ENCODE measurements around the gene LSM5.

Gene LSM5

GRCh38 chr7:32459788-32460187, 30.4 kb downstream of the LSM5 start:
- no peak for DNase-seq (ENCODE audit: low spot score)

GRCh38 chr7:32458025-32458424, 32.2 kb downstream of the LSM5 start:
- DNase-seq (ENCODE audit: low spot score) = no peak

GRCh38 chr7:32453341-32454011, 36.7 kb downstream of the LSM5 start:
- no peak for DNase-seq (ENCODE audit: low spot score)

GRCh38 chr7:32447218-32447617, 43.0 kb downstream of the LSM5 start:
- DNase-seq (ENCODE audit: low spot score) = no peak

GRCh38 chr7:32436146-32436928, 53.8 kb downstream of the LSM5 start:
- DNase-seq (ENCODE audit: low spot score) = no peak
